OCI-LY3 (cell line): ENCODE data around the gene TMEM91.

Experiments used
- H2AFZ ChIP-seq: fragments of 200-600, 300-600 bp; shearing (Covaris generic); 2 replicates; pipeline ENCODE4 v1.6.0; 2014; ENCODE audit warnings: antibody characterized with exemption, low read depth, low read length
- H3K27ac ChIP-seq: fragments of 200-600, 300-600 bp; sonication (generic); 2 replicates; pipeline ENCODE4 v1.5.1; 2014; ENCODE audit warnings: mild to moderate bottlenecking, low read length, moderate library complexity, mixed read lengths
- H3K27me3 ChIP-seq: fragments of 200-600, 300-600 bp; sonication (generic); 2 replicates; pipeline ENCODE4 v1.6.1; 2014; ENCODE audit warnings: low read depth, low read length, mixed read lengths
- H3K36me3 ChIP-seq: fragments of 200-600, 300-600 bp; sonication (generic); replicated peaks from 2 replicates; pipeline ENCODE3; 2014; ENCODE audit warnings: low read depth, low read length, mixed read lengths
- H3K4me1 ChIP-seq: fragments of 300-600, 200-600 bp; sonication (generic); 2 replicates; pipeline ENCODE4 v1.6.1; 2014; ENCODE audit warnings: low read length, mixed read lengths
- H3K4me2 ChIP-seq: fragments of 200-600, 300-600 bp; sonication (generic); 2 replicates; pipeline ENCODE4 v1.6.1; 2014; ENCODE audit warnings: low read length, mixed read lengths
- H3K4me3 ChIP-seq: fragments of 300-600, 200-600 bp; sonication (generic); 2 replicates; pipeline ENCODE4 v1.5.1; 2014; ENCODE audit warnings: antibody characterized with exemption, mild to moderate bottlenecking, low read length, moderate library complexity
- H3K79me2 ChIP-seq: fragments of 300-600, 200-600 bp; shearing (Covaris generic); 2 replicates; pipeline ENCODE4 v1.6.1; 2014; ENCODE audit warnings: mild to moderate bottlenecking, low read length, mixed read lengths
- H3K9ac ChIP-seq: fragments of 300-600, 200-600 bp; shearing (Covaris generic); 2 replicates; pipeline ENCODE4 v1.6.0; 2014; ENCODE audit warnings: mild to moderate bottlenecking, low read length, moderate library complexity
- H3K9me3 ChIP-seq: fragments of 200-600, 300-600 bp; shearing (Covaris generic); 2 replicates; pipeline ENCODE4 v1.6.1; 2014; ENCODE audit warnings: low read length, mixed read lengths; ENCODE audit not compliant: insufficient read depth
- H4K20me1 ChIP-seq: fragments of 200-600, 300-600 bp; sonication (generic); 2 replicates; pipeline ENCODE4 v1.6.1; 2016; ENCODE audit warnings: low read length, mixed read lengths; ENCODE audit not compliant: insufficient read depth
- CTCF ChIP-seq: fragments of 200-600, 300-600 bp; sonication (generic); IDR thresholded peaks from 2 replicates; pipeline ENCODE4 v1.5.1; 2014; ENCODE audit warnings: antibody characterized with exemption, low read length, low read depth
- EZH2phosphoT487 ChIP-seq: fragments of 200-600 bp; shearing (Covaris generic); IDR thresholded peaks from 2 replicates; pipeline ENCODE4 v1.6.1; 2018; ENCODE audit warnings: antibody characterized with exemption, mixed run types, low read depth

Gene TMEM91

GRCh38 chr19:41430922-41431321 lies 54.6 kb downstream of the TMEM91 start:
- Histone ChIP-seq H3K27me3 (no peaks in the 10 kb centered on the region), H3K9ac (no peak overlapping the region), H2AFZ (no peak overlapping the region), H4K20me1 (no peaks in the 10 kb centered on the region), H3K36me3 (peaks cover 23% of the 10 kb centered on the region), H3K4me3 (no peak overlapping the region), H3K9me3 (no peaks in the 10 kb centered on the region), H3K27ac (no peak overlapping the region), H3K4me2 (no peak overlapping the region), H3K4me1 (no peaks in the 10 kb centered on the region), H3K79me2 (no peaks in the 10 kb centered on the region)
- TF ChIP-seq CTCF (no peak), EZH2phosphoT487 (no peak)

GRCh38 chr19:41431426-41432386 lies 55.4 kb downstream of the TMEM91 start:
- Histone ChIP-seq H3K9me3 (no peaks in the 10 kb centered on the region), H3K36me3 (peaks cover 30% of the 10 kb centered on the region), H3K9ac (no peak overlapping the region), H3K4me2 (no peak overlapping the region), H3K27ac (no peak overlapping the region), H3K79me2 (no peaks in the 10 kb centered on the region), H2AFZ (no peak overlapping the region), H4K20me1 (no peaks in the 10 kb centered on the region), H3K4me1 (no peaks in the 10 kb centered on the region), H3K4me3 (no peak overlapping the region), H3K27me3 (no peaks in the 10 kb centered on the region)
- TF ChIP-seq CTCF (peak; percentile 28; the same call in 1 of the 2 replicates), EZH2phosphoT487 (no peak)

GRCh38 chr19:41433171-41433570 lies 56.8 kb downstream of the TMEM91 start:
- Histone ChIP-seq H4K20me1 (no peaks in the 10 kb centered on the region), H3K36me3 (peaks cover 36% of the 10 kb centered on the region), H3K4me3 (no peak overlapping the region), H3K27me3 (no peaks in the 10 kb centered on the region), H2AFZ (no peak overlapping the region), H3K9ac (no peak overlapping the region), H3K4me2 (no peak overlapping the region), H3K9me3 (no peaks in the 10 kb centered on the region), H3K4me1 (no peaks in the 10 kb centered on the region), H3K27ac (no peak overlapping the region), H3K79me2 (peaks cover 5% of the 10 kb centered on the region)
- TF ChIP-seq EZH2phosphoT487 (no peak), CTCF (no peak)
